ENCODE results near the gene ABCA5. TPM values are rescaled to one million over a fixed set of nuclear protein-coding genes. Genes with fewer than 3 reads are reported as not detected.
"Not testable (repeated sequence)": the region's sequence is repeated elsewhere in the genome, so short reads cannot be mapped to it uniquely, and the experiment has no call there.

Gene ABCA5
- total RNA-seq, 1 donor from 2014 or later, result 11.6 TPM

GRCh38 chr17:69286257-69286656 is 40.7 kb downstream of the ABCA5 start:
- no peaks in the 10 kb centered on the region for H3K27me3 ChIP-seq (ENCODE audit: control insufficient read depth, insufficient read depth, low read length)
- H3K4me3 ChIP-seq (ENCODE audit: low read depth, low read length), result no peak overlapping the region
- H3K36me3 ChIP-seq (ENCODE audit: control insufficient read depth, insufficient read depth, low read length), result no peaks in the 10 kb centered on the region
- TF ChIP-seq CTCF (IDR thresholded peaks at IDR 0.05; ENCODE audit: insufficient read depth, low read length, severe bottlenecking), result no peak
- no peak for FAIRE-seq
- peak; percentile 72 for DNase-seq (ENCODE audit: low read depth)

GRCh38 chr17:69284646-69285045 is 42.3 kb downstream of the ABCA5 start:
- Histone ChIP-seq H3K4me3 (ENCODE audit: low read depth, low read length) (no peak overlapping the region), H3K27me3 (ENCODE audit: control insufficient read depth, insufficient read depth, low read length) (no peaks in the 10 kb centered on the region), H3K36me3 (ENCODE audit: control insufficient read depth, insufficient read depth, low read length) (no peaks in the 10 kb centered on the region)
- DNase-seq (ENCODE audit: low read depth) (no peak), FAIRE-seq (no peak)
- no peak for TF ChIP-seq CTCF (IDR thresholded peaks at IDR 0.05; ENCODE audit: insufficient read depth, low read length, severe bottlenecking)

GRCh38 chr17:69282002-69282401 is 44.9 kb downstream of the ABCA5 start:
- DNase-seq (ENCODE audit: low read depth) (no peak), FAIRE-seq (no peak)
- Histone ChIP-seq H3K36me3 (ENCODE audit: control insufficient read depth, insufficient read depth, low read length) (no peaks in the 10 kb centered on the region), H3K4me3 (ENCODE audit: low read depth, low read length) (no peak overlapping the region), H3K27me3 (ENCODE audit: control insufficient read depth, insufficient read depth, low read length) (no peaks in the 10 kb centered on the region)
- TF ChIP-seq CTCF (IDR thresholded peaks at IDR 0.05; ENCODE audit: insufficient read depth, low read length, severe bottlenecking), result no peak

- DNase-seq (ENCODE audit: low read depth); FAIRE-seq; H3K27me3 ChIP-seq (ENCODE audit: control insufficient read depth, insufficient read depth, low read length); H3K36me3 ChIP-seq (ENCODE audit: control insufficient read depth, insufficient read depth, low read length); H3K4me3 ChIP-seq (ENCODE audit: low read depth, low read length): not testable (repeated sequence)
These were observed 50.7 kb downstream of the ABCA5 start for GRCh38 chr17:69276279-69276678.

GRCh38 chr17:69275751-69276150 is 51.2 kb downstream of the ABCA5 start:
- Histone ChIP-seq H3K27me3 (ENCODE audit: control insufficient read depth, insufficient read depth, low read length) (no peaks in the 10 kb centered on the region), H3K36me3 (ENCODE audit: control insufficient read depth, insufficient read depth, low read length) (no peaks in the 10 kb centered on the region), H3K4me3 (ENCODE audit: low read depth, low read length) (no peak overlapping the region)
- no peak for DNase-seq (ENCODE audit: low read depth)
- TF ChIP-seq CTCF (IDR thresholded peaks at IDR 0.05; ENCODE audit: insufficient read depth, low read length, severe bottlenecking), result no peak
- no peak for FAIRE-seq

- no peak for TF ChIP-seq CTCF (IDR thresholded peaks at IDR 0.05; ENCODE audit: insufficient read depth, low read length, severe bottlenecking)
- Histone ChIP-seq H3K27me3 (ENCODE audit: control insufficient read depth, insufficient read depth, low read length) (no peaks in the 10 kb centered on the region), H3K4me3 (ENCODE audit: low read depth, low read length) (no peak overlapping the region), H3K36me3 (ENCODE audit: control insufficient read depth, insufficient read depth, low read length) (no peaks in the 10 kb centered on the region)
- DNase-seq (ENCODE audit: low read depth) (no peak), FAIRE-seq (no peak)
These were observed 55.9 kb downstream of the ABCA5 start for GRCh38 chr17:69271023-69271422.
